ENCODE data around the gene ALCAM. TPM values are rescaled to one million over a fixed set of nuclear protein-coding genes. Genes with fewer than 3 reads are reported as not detected.

Gene ALCAM
- total RNA-seq: 100 to 1,000 TPM in 1 of 4 donors, 10 to 100 TPM in 2, 1 to 10 TPM in 1; 7.3 to 249 (median 26.8) TPM

DNA sequence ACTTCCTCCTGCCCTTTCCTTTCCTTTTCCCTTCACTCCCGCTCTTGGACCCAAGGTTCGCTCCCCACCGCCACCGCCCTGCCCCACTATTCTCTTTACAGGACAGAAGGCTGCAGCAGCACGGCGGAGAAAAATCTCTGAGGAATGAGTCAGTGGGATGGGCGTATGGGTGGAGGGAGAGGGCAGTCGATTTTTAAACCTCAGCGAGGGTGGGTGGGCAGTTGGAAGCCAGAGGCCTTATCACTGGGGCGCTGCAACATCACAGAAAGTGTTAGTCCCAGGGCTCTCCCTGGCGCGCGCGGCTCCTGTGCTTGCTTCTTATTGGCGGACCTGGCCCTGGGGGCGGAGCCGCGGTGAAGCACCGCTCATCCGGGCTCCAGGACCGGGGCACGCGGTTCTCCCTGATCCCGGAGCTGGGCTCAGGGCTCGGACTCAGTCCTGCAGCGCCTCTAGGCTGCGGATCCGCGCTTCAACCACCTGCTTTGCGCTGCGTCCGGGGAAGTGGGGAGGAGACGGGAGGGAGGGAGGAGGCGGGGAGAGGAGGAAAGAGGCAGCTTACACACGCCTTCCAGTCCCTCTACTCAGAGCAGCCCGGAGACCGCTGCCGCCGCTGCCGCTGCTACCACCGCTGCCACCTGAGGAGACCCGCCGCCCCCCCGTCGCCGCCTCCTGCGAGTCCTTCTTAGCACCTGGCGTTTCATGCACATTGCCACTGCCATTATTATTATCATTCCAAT lies at the start of gene ALCAM:
Gene ALCAM (plus strand): TSS at position 584 of the 737 bp plus-strand sequence.
- TF ChIP-seq, protein P1, sequence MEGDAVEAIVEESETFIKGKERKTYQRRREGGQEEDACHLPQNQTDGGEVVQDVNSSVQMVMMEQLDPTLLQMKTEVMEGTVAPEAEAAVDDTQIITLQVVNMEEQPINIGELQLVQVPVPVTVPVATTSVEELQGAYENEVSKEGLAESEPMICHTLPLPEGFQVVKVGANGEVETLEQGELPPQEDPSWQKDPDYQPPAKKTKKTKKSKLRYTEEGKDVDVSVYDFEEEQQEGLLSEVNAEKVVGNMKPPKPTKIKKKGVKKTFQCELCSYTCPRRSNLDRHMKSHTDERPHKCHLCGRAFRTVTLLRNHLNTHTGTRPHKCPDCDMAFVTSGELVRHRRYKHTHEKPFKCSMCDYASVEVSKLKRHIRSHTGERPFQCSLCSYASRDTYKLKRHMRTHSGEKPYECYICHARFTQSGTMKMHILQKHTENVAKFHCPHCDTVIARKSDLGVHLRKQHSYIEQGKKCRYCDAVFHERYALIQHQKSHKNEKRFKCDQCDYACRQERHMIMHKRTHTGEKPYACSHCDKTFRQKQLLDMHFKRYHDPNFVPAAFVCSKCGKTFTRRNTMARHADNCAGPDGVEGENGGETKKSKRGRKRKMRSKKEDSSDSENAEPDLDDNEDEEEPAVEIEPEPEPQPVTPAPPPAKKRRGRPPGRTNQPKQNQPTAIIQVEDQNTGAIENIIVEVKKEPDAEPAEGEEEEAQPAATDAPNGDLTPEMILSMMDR (IDR thresholded peaks at IDR 0.05; ENCODE audit: low read depth): no peak

- TF ChIP-seq, protein P1 (IDR thresholded peaks at IDR 0.05; ENCODE audit: low read depth): no peak
These were observed 48.9 kb upstream of the ALCAM start for GRCh38 chr3:105317841-105318240.

- TF ChIP-seq, protein P1 (IDR thresholded peaks at IDR 0.05; ENCODE audit: low read depth): no peak
These were observed 44.0 kb upstream of the ALCAM start for GRCh38 chr3:105322570-105323273.

- TF ChIP-seq, protein P1 (IDR thresholded peaks at IDR 0.05; ENCODE audit: low read depth): no peak
These were observed 43.5 kb upstream of the ALCAM start for GRCh38 chr3:105323274-105323599.

DNA sequence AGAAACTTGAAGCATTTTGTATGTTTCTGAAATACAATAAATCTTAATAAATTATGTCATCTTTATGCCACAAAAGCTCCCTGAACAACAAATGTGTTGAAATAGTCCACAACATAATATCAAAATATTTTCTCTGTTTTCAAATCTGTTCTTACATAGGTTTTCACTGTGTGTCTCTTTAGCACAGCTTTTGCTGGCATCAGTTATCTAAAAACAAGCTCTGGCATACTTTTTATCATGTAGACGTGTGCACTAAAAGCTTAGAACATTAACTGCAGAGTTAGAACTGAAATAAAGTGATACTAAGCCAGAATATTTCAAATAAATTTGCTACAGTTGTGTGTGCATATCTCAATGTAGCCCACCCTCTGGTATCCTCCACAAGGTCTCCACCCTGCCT lies 41.8 kb upstream of the ALCAM start:
- TF ChIP-seq, protein P1 (IDR thresholded peaks at IDR 0.05; ENCODE audit: low read depth): no peak

- TF ChIP-seq, protein P1 (IDR thresholded peaks at IDR 0.05; ENCODE audit: low read depth): no peak
These were observed 38.9 kb upstream of the ALCAM start for GRCh38 chr3:105327662-105328337.

DNA sequence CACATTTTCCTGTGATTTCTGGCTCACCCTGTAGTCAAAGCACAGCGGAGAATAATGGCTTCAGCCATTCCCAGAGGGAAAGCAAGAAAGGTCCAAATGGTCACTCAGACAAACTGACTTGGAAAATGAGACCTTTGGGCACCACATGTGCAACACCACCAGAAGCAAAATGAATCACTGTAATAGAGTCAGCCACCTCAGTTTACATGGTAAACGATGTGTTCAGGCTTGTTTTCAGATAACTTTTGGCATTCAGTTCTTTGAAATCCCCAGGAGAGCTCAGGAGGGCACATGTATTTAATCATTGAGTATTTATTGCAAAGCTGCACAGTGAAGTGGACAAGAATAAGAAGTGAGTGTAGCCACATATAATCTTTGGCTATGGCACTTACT lies 38.4 kb upstream of the ALCAM start:
- TF ChIP-seq, protein P1 (IDR thresholded peaks at IDR 0.05; ENCODE audit: low read depth): no peak

Data from subcutaneous adipose tissue (tissue), 4 donors.